NCI-H460 (cell line): ENCODE measurements around the gene CACHD1. TPM values are rescaled to one million over a fixed set of nuclear protein-coding genes. Genes with fewer than 3 reads are reported as not detected.
"Not testable (repeated sequence)": the region's sequence is repeated elsewhere in the genome, so short reads cannot be mapped to it uniquely, and the experiment has no call there.

ENCODE experiments used
- DNase-seq: peaks from one replicate; pipeline ENCODE4 v3.0.0-alpha.2; 2016; ENCODE audit warnings: low read depth; ENCODE audit errors: extremely low read depth
- total RNA-seq: library from RNA; depleted of rRNA; stranded (reverse); fragments of >200 nt; shearing (Covaris generic); gene quantifications from 2 replicates; pipeline ENCODE4 v1.2.3, GENCODE V29; 2014

Gene CACHD1
- total RNA-seq, 1 experiment from 2014 or later, result 3.2 TPM

DNA sequence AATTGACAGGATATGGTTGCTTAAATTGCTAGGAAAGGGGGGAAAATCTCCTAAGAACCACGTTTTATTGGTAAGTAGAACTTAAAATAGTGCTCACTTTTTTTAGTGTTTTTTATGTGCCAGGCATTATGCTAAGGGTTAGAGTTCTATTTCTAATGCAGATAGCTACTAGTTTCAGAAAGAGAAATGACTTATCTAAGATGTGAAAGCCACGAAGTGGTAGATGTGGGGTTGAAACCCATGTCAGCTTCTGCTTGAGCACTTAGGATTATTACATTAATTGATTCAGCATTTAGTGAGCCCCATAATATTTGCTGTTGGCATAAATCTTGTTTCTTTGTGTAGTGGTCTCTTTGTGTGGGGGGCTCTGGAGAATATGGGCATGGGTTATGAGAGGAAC, 24.7 kb downstream of the CACHD1 start:
- DNase-seq, result no peak

DNA sequence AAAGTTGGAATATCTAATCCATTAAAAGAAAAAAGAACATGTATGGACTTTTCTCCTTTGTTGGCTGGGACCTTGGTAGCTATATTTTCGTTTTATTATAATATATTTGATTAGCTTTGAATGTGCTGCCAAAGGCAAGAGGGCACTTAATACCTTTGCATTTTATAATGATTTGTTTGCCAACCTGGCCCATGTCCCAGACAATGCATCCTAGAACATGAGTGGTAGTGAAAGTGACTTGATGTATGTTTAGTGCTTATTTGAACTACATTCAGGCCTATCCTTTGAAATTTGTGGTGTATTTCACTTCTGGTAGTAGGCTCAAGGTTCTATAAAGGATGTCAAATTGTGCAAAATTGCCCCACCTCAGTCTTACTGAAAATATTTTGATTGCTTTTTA, 25.9 kb downstream of the CACHD1 start:
- DNase-seq, result no peak

DNA sequence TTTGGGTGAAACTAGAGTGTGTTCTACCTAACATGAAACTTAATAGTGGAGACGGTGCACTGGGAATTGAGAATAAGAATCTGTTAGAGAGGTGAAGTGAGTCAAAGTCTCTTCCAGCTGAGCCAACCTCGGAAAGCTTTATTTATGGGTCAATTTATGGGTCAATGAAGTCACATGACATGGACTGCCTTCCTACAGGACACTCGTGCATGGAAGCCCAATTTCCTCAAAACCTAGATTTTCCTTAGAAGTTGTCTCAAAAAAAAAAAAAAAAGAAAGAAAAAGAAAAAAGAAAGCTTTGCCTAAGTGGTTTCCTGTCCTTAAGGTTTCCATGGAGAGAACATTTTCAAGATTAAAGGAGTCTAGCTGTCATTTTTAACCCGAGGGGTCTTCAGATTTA, 26.7 kb downstream of the CACHD1 start:
- no peak for DNase-seq

DNA sequence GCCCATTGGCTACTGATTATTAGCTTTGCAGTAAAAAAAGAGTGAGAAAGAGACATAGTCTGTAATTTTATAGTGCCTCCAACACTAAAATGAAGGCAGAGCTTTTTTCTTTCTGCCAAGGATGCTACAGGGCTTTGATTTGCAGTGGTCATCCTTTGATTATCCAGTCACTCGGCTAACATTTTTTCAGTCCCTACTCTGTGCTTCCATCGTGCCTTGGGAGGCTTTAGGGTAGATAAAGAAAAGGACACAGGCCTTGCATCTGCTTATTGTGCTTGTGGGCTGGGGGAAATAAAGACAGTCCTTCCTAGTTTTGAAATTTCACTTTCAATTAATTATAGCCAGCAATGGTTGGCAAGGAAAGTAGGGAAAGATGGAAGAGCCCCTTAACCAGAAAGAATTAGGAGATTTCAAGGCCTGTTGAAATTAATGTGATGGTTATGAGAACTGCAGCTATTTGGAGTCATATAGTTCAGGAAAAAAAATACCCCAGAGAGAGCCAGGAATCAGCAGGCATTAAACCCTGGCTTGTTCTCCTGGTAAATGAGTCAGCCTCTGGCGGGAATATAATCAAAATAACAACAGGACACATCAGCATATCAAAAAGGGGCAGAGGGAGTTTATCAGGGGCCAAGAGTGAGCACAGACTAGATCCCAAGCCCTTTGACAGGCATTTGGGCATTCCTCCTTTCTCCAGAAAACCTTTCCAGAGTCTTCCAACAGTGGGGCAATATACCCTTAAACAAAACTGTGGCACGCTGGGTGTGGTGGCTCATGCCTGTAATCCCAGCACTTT, 27.4 kb downstream of the CACHD1 start:
- no peak for DNase-seq

DNA sequence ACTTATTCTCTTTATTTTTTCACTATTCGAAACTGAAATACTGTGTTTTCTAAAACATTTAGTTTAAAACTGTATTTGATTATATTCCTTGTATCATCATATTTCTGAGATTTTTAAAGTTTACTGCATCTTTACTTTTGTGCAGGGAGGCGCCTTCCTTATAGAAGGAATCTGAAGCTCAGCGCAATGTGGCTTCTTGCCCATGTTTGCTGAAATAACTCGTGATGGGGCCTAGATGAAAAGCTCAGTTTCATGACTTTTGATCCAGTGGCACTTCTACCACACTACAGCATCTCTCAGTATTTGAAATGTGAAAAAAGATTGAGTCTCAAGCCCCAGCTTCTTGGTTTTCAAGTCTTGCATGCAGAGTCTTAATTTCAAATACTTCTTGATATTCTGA, 28.4 kb downstream of the CACHD1 start:
- DNase-seq, result no peak

DNA sequence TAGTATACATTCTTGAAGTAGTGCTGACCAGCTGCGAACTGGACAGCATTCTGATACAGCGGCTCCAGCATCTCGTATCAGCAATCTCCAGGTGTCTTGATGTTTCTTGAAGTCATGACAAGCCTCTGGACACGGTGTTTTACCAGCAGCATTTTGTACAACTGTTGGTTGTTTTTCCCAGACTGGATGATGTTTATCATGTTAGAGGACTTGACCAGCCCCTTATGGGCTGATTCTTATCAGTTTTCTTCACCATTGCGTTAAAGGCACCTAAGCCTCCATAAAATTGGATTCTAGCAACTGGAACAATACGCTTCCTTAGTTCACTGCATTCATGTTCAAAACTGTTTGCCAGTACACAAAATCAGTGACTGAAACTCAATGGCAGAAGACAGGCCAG, 29.1 kb downstream of the CACHD1 start:
- DNase-seq, result no peak

DNA sequence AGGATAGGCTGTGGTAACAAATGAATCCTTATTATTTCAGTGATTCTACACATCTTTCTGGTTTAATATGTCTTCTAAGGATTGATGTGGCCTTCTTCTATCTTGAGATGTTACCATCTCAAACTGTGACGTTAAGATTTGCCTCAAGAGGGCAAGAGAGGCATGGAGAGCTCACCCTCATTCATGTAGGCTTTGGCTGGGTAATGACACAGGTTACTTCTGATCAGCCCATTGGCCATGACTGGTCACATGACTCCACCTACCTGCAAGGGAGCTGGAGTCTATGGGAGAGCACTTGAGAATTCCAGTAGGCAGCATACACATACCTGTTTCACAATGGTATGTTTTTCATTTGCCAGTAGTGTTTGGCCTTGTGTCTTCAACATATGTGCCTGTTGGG, 30.0 kb downstream of the CACHD1 start:
- no peak for DNase-seq

DNA sequence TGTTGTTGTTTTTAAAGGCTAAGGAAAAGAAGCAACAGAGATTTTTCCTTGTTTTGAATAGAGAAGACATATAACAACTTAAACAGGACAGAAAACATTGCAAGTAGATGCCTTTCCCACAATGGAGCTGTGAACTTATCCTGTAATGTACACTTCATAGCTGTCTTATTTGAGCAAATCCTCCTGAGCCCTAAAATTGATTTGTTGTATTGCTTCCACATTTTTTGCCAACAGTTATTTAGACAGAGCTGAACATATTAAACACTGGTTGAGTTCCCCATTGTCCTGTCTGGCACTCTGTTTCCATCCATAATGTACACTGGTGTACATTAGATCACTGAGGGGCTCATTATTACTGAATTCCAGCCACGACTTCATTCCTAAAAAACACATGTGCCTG, 32.2 kb downstream of the CACHD1 start:
- no peak for DNase-seq

DNA sequence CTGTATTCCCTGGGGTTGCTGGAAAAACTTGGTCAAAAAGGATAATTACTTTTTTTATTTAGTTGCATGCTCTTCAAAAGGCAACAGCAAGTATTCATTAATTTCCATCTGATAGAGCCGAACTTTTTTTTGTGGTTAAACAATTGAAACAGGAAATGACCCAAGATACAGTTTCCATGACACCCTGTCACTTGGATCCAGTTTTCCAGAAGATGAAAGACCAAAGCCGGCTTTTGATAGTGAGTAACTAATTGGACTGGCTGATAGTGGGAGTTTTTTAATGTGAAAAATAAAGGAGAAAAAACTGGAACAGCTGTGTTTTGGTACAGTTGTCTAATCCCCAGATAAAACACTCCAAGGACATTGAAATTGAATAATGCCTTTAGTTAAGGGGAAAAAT, 33.0 kb downstream of the CACHD1 start:
- DNase-seq, result no peak

DNA sequence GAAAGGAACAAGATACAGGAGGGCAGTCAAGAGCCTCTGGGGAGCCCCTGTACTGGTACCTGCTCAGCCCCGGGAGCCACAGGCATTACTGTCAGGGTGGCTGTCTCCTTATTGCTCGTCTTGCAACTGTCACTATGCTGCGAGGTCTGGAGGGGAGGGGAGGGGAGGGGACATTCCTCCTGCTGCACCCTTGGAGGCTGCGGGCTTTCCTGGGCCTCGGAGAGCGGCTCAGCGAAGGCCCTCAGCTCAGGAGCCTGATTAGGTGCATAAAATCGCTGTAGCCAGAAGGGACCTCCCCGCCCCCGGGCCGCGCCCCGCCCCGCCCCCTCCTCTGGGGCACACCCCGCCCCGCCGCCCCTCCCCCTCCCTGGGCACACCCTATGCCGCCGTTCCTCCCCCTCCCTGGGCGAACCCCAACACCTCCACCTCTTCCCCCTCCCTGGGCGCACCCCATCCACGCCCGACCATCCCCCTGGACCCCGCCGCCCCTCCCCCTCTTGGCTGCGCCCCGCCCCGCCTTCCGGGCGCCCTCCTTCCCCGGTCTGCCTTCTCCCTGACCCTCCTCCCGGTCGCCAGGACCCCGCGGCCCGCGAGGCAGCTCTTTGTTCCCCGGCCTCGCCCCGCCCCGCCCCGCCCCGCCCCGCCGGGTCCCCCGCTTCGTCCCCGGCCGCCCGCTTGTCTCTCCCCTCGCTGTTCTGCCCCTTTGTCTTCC, 35.5 kb downstream of the CACHD1 start:
- DNase-seq, result no peak

DNA sequence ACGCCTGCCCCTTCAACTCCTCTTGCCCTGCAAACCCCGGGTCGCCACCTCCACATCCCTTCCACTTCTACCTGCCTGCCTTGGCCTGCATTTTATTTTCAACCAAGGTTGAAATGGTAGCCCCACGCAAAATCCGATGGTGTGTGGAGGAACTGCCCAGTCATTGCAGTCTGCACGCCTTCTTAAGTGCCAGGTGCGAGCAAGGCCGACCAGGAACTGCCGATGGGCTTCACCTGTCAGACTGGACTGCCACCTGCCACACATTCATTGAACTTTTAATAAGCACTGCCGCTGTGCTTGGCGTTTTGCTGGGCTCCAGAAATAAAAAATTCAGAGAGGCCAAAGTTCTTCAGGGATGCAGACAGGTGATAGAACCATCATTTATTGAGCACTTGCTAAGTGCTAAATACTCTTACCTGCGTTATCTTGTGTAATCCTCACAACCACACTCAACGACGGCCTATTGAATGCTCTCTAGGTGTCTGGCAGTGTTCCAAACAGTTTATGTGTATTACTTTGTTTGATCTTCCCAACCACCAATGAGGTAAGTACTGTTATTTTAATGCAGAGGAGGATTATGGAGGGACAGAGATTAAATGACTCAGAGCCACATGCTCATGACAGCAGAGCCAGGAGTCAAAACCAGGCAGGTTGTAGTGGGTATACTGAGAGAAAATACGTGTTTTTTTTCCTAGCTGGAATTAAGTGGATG, 36.2 kb downstream of the CACHD1 start:
- no peak for DNase-seq

DNA sequence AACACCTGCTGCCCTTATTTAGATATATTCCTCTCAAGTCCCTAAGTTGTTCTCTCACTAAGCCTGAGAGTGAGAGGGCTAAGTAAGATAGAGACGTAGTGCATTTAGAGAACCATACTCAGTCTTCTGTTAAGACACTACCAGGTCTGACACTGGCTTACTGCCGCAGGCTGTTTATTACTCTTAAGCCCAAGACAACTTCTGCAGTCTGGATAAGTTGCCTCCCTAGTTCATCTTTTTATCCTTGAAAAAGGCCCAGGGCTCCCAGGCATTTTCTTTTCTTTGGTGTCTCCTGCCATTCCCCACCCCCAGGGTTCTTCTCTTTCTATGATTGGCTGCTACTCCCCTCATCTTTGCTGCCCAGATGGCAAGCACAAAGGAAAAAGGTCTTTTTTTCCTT, 38.7 kb downstream of the CACHD1 start:
- no peak for DNase-seq

DNA sequence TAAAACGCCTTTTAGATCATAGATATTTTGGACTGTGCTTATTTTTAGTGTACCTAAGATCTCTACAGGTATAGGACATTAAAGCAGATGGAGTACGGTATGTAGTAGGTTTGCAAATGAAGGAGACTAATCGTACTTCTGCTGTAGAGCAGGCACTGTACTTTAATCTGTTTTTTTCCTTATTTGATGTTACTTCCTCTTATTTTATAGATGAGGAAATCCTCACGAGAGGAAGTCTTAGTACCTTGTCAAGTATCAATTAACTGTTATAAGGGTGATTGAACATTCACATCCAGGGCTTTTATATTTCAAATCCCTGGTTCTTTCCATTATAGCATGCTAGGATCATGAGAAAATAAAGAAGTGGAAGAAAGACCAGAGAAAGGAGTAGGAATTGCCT, 41.1 kb downstream of the CACHD1 start:
- no peak for DNase-seq

DNA sequence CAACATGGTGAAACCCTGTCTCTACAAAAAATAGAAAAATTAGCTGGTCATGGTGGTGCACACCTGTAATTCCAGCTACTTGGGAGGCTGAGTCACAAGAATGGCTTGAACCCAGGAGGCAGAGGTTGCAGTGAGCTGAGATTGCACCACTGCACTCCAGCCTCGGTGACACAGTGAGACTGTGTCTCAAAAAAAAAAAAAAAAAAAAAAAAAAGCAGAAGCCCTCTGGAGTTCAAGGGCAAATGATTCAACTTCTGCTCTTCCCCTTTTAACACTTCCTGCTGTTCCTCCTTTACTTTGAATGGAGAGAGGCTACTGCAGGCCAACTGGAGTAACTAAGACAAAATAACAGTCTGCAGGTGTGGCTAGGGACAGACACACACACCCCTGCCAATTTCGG, 42.3 kb downstream of the CACHD1 start:
- DNase-seq, result not testable (repeated sequence)

DNA sequence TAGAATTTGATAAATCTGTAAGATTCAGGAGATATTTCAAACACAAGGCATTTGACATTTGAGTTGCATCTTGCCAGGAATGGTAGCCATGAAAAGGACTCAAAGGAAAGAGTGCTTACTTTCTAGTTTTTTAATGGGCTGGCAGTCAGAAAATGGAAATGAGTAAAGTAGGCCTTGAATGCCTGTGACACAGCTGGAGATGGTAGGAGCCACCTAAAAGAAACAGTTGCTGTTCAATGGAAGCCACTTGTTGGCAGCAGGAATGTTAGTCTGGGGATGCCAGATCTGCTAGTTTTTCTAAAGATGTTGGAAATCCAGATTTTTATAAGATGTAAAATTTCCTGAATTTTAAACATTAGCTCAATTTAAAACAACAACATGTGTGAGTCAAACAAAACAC, 43.6 kb downstream of the CACHD1 start:
- no peak for DNase-seq

DNA sequence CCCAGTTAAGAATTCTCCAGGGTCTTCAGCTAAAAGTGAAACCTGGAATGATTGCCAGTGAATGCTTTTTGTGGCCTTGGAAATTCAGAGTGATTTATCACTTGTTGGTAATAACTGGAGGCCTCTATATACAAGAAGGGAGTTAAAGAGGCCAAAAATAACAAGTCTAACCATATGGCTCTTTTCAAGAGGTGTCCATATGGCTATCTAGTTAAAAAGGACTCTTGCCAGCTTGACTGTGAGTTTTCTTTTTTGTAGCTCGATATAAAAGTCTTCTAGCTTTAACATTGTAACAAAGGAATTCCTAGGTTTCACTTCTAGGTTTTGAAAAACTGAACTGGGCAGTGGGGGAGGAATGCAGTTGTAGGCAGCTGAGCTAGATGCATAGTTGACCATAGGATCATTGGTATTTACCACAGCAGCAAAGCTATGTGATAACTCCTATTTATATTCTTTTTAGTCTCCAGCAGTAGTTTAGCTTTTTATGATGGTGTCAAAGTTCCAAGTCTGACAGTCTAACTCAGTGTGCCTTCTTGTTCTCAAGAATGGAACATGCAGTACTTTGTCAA, 44.4 kb downstream of the CACHD1 start:
- DNase-seq, result no peak

DNA sequence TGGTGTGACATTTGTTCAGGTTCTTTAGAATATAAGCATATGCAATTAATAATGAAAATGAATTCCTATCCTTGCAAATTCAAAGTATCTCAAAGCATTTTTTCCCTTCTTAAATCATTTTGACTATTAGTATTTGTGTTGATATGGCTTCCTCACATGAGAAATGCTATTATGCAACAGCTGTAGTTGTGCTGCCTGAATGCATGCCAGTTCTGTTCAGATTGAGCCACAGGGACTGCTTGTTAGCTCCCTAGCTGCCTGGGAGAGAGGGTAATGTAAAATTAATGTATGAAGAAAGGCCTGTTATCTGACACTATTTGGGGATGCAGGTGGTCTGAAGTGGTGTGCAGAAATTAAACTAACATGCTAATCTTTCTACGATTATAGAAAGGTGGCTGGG, 45.5 kb downstream of the CACHD1 start:
- no peak for DNase-seq

DNA sequence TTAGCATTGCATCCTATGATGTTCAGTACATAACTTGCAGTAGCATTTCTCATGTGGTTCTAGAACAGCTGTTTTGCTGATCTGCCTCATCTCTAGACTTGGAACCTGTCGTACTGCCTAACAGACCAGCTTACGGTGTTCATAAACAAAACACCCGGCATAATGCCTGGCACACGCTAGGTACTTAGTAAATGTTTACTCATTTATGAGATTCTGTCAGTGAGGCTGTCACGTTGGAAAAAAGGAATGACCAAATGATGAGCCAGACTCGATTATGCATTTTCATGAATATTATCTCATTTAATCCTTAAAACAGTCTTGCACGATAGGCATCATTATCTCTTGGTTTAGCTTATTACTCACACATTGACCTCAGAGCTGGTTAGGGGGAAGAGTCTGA, 46.4 kb downstream of the CACHD1 start:
- no peak for DNase-seq

DNA sequence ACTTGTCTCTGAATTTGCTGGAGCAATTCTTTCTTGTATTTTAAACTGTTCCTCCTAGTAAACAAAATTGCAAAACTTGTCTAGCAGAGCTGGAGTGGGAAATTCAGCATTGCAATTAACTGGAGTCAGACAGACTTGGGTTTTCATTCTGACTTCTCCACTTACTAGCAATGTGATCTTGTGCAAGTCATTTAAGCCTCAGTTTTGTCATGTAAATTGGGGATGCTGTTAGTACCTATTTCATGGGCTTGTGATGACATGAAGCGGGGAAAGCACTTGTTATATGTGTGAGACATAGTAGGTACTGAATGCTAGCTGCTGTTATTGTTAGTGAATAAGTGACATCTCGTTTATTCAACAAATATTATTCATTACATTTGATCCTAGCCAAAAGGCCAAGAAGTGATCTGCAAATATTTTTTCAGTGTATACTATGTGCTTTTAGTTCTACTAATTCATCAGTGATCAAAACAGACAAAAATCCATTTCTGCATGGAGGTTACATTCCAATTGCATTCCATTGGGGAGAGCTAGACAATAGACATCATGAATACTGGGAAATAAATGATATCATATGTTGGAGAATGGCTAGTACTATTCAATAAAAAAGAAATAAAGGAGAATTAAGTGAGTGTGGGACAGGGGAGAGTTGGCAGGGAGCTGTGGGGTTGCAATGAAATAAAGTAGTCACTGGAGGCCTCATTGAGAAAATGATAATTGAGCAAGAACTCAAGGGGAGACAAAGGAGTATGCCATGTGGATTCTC, 47.1 kb downstream of the CACHD1 start:
- no peak for DNase-seq

DNA sequence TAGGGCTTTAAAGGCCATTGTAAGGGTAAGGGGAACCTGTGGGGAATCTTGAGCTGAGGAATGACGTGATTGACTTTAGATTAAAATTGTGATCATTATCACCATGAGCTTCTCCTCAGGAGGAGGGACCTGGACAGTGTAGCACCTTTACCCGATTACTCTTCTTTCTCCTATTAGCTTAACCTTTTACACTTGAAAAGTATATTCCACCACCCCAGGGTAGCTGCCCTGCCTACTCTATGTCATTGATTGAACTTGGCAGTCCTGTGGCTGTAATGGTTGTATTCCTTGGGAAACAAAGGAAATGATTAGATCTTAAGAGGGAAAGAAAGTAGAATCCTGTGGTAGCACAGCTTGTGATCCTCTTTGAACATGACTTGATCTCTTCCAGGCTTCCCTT, 47.7 kb downstream of the CACHD1 start:
- no peak for DNase-seq
